Femur (tissue), 1 donor: Measurements from ENCODE around the gene RAB13.

Experiments used
- DNase-seq: peaks from one replicate; pipeline ENCODE4 v3.0.0-alpha.2; 2017

The RAB13 gene

GRCh38 chr1:153932156-153933131 is 53.7 kb downstream of the RAB13 start:
- no peak for DNase-seq
